Inferior parietal cortex (tissue), 1 donor: Measurements from ENCODE around the gene SLC16A11.
A peak's percentile ranks its signal among the peaks of the same experiment; 100 is the strongest.
"Not testable (repeated sequence)": the region's sequence is repeated elsewhere in the genome, so short reads cannot be mapped to it uniquely, and the experiment has no call there.

Experiments used
- DNase-seq: peaks from one replicate; pipeline ENCODE4 v3.0.0-alpha.2; 2016; ENCODE audit errors: extremely low spot score

Gene SLC16A11, protein sequence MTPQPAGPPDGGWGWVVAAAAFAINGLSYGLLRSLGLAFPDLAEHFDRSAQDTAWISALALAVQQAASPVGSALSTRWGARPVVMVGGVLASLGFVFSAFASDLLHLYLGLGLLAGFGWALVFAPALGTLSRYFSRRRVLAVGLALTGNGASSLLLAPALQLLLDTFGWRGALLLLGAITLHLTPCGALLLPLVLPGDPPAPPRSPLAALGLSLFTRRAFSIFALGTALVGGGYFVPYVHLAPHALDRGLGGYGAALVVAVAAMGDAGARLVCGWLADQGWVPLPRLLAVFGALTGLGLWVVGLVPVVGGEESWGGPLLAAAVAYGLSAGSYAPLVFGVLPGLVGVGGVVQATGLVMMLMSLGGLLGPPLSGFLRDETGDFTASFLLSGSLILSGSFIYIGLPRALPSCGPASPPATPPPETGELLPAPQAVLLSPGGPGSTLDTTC

DNA sequence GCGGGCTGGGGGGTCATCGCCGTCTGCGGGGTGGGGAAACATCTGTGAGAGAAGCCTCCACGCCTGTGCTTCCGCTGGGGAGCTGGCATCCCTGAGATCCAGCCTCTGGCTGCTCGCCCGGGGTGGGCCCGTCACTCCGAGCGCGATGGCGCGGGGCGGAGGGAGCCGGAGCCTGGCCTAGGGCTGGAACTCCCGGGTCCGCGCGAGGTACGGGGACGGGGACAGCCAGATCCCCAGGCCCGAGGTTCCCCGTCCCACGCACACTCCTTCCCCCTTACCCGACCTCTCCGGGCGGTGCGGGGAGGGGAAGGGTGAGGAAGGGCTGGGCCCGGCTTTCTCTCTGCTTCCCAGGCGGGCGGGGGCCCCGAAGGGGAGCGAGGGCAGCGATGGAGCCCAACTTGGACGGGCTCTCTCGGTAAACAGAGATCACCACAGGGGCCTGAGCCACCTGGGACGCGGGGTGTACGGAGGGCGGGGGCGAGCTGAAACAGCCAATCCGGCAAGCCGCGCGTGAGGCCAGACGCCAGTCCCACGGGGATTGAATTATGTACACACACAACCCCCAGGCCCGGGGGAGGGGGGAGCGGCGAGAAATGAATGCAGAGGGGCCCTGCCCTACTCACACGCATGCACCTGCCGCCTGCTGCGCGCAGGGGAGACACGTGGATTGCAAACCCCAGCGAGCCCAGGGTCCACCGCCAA is at the start of gene SLC16A11:
Gene SLC16A11, minus strand, starts transcription at position 596 of the 702 bp plus-strand sequence. Its CDS starts 579 bp downstream, at position 17.
- DNase-seq = no peak

DNA sequence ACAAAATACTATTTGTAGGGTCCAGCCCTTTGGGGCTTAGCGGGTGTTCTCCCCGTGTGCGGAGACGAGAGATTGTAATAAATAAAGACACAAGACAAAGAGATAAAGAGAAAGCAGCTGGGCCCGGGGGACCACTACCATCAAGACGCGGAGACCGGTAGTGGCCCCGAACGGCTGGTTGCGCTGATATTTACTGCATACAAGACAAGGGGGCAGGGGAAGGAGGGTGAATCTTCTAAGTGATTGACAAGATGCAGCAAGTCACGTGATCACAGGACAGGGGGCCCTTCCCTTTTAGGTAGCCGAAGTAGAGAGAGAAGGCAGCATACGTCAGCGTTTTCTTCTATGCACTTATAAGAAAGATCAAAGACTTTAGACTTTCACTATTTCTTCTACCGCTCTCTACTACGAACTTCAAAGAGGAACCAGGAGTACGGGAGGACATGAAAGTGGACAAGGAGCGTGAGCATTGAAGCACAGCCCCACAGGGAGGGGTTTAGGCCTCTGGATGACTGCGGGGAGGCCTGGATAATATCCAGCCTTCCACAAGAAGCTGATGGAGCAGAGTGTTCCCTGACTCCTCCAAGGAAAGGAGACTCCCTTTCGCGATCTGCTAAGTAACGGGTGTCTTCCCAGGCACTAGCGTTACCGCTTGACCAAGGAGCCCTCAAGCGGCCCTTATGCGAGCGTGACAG is 47.6 kb upstream of the SLC16A11 start:
- DNase-seq = not testable (repeated sequence)

DNA sequence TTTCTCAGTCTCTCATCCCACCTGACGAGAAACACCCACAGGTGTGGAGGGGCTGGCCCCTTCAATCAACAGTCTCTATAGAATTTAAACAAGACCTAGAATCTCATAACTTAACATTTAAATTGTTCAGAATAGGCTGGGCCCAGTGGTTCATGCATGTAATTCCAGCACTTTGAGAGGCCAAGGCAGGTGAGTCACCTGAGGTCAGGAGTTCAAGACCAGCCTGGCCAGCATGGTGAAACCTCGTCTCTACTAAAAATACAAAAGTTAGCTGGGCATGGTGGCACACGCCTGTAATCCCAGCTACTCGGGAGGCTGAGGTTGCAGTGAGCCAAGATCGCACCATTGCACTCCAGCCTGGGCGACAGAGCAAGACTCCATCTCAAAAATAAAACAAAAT is 45.7 kb upstream of the SLC16A11 start:
- DNase-seq = not testable (repeated sequence)

- DNase-seq = not testable (repeated sequence)
Observed at GRCh38 chr17:7088442-7088841, 44.5 kb upstream of the SLC16A11 start.

DNA sequence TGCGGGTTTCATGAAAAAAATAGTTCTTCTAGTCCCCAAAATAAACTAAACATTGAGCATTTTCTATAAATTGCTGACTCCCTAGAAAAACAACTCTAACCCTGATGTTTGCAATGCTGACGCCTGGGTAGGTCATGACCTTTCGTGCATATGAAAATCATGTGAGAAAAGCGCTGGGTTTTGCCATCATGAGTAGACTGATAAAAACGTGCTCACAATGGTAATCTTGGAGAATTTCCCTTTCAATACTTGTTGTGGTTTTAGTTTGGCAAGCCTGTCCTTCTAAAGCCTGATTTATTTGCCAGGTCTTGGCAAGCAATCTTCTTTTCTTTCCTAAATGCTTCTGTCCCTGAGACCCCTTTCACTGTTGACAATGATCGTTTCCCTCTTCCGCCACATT is 40.2 kb upstream of the SLC16A11 start:
- no peak for DNase-seq

DNA sequence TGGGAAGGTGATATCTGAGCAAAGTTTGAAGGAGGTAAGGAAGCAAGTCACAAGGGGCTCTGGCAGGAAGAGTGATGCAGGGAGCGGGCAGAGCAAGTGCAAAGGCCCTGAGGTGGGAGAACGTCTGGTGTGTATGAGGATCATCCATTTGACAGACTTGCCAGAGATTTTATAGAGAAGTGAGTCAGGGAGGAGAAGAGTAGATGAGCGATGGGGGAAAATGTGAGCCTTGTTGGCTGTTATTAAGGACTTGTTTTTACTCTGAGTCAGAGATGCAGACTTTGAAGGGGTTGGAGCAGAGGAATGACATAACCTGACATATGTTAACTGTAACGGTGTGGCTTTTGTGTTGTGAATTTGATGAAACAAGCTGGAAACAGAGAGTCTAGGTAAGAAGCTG is 39.7 kb upstream of the SLC16A11 start:
- no peak for DNase-seq

DNA sequence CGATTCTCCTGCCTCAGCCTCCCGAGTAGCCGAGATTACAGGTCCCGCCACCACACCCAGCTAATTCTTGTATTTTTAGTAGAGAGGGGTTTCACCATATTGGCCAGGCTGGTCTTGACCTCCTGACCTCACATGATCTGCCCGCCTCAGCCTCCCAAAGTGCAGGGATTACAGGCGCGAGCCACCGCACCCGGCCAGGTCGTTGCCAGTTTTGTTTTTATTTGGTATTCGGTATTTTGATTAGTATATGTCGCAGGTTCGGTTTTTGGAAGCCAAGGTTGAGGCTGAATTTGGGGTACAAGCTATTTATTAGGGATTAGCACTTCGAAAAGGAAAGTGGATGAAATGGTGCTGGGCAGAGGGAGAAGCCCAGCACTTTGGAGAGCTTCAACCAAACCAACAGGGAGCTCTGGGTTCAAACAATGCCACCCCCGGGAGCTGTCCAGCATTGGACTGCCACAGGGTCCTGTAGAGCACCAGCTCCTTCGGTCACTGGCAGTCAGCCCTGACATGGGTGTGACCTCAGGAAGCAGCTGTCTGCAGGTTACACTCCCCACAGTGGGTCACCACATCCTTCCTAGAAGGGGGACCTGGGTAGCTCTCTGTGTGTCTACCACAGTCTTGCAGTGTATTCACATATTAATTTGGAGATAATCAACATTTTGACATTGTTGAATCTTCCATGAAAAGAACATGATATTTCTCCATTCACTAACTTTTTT is 37.6 kb upstream of the SLC16A11 start:
- DNase-seq = no peak

DNA sequence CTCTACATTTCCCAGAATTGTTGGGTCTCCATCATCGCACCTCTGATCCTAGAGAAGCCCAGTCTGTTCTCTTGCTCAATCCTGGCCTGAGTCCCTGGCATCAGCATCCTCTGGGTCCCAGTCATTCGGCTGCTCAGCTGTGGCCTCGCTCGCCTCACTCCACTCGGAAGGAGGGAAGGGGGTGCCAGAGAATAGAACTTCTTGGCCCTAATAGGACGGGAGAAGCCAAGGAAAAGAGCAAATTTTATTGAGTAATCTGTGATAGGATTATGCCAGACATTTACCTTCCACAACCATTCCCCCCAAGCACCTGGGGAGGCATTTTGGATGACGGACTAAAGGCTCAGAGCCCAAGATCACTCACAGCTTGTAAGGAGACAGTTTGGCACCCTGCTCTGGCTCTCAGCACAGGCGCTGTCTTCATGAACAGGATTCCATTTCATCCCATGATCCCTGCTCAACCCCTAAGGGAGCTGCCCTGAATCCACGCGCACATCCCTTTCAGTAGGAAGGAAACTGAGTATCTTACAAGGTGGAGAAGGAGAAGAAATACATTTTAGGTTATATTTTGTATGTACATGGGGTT is 36.7 kb upstream of the SLC16A11 start:
- no peak for DNase-seq

GRCh38 chr17:7079581-7080455 is 35.9 kb upstream of the SLC16A11 start, which contains the start of gene CLEC10A:
TSS of gene CLEC10A (minus strand) at chr17:7080251. CDS start at chr17:7078812, 1,439 bp downstream.
- no peak for DNase-seq

- no peak for DNase-seq
Observed at GRCh38 chr17:7078711-7079110, 34.8 kb upstream of the SLC16A11 start.

- no peak for DNase-seq
Observed at GRCh38 chr17:7077911-7078546, 34.1 kb upstream of the SLC16A11 start.

GRCh38 chr17:7074931-7075330 is 31.0 kb upstream of the SLC16A11 start:
- DNase-seq = no peak

DNA sequence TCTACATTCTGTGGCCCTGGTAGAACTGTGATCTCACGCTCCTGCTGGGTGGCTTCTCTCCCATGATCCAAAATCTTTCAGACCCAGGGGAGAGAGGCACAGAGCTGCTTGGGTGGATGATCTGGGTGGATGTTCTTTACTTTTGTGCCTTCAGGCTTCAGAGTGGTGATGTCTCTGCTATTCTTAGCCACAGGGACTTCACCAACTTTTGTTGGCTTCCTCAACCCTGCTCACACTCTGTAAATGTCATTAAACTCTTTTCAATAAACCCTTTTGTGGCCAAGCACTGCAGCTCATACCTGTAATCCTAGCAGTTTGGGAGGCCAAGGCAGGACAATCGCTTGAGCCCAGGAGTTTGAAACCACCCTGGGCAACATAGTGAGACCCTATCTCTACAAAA is 28.5 kb upstream of the SLC16A11 start:
- DNase-seq = no peak

DNA sequence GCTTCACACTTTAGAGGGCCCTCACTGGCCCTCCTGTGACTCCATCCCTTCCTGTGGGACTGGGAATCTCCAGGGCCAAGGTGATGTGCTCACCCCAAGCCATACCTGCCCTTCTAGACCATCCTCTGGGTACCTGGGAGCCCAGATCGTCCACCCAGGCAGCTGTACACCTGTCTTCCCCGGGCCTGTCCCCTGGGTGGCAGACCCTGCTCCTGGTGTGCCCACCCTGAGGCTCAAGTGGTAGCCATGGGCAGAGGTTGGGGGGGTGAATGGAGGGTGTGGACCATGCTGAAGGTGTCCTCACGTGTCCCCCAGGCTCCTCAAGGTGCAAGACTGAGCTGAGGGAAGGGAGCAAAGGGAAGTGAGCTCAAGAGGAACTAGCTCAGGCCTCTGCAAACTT is 26.8 kb upstream of the SLC16A11 start:
- DNase-seq = no peak

GRCh38 chr17:7068268-7068667 is 24.4 kb upstream of the SLC16A11 start:
- DNase-seq = no peak

DNA sequence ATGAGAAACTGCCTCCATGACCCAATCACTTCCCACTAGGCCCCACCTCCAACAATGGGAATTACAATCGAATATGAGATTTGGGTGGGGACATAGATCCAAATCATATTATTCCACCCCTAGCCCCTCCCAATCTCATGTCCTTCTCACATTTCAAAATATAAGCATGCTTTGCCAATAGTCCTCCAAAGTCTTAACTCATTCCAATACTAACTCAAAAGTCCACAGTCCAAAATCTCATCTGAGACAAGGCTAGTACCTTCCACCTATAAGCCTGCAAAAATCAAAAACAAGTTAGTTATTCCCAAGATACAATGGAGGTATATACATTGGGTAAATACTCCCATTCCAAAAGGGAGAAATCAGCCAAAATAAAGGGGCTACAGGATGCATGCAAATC is 23.3 kb upstream of the SLC16A11 start:
- DNase-seq = no peak

- DNase-seq = no peak
Observed at GRCh38 chr17:7064261-7064660, 20.4 kb upstream of the SLC16A11 start.

- DNase-seq = peak; percentile 40
Observed at GRCh38 chr17:7063518-7064094, 19.7 kb upstream of the SLC16A11 start.

GRCh38 chr17:7060165-7060891 is 16.4 kb upstream of the SLC16A11 start:
- no peak for DNase-seq
